KG1 (cell line): Measurements from ENCODE around the gene ARPP21.
"Not testable (repeated sequence)": the region's sequence is repeated elsewhere in the genome, so short reads cannot be mapped to it uniquely, and the experiment has no call there.

ENCODE experiments used
- DNase-seq: peaks from one replicate; lab custom pipeline; 2025; lab: John Stamatoyannopoulos, UW

ARPP21 gene

GRCh38 chr3:35780800-35781199, 141.5 kb downstream of the ARPP21 start:
- DNase-seq = no peak

DNA sequence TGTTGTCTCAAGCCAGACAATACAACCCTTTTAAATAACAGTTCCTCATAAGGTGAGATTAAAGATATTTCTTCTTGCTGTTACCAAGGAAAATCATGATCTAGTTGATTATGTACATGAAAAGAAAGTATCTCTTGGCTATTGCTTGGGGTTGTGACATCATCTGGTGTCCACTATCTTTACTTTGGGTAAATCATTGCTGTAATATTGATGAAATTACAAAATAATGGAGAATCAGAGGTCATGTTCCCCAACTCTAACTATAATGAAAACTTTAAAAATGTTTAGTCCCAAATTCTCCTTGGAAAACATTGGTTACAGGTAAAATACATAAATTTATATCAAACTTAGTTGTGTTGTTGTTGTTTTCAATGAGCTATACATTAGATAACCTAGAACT, 142.2 kb downstream of the ARPP21 start:
- DNase-seq = no peak

GRCh38 chr3:35782355-35782754, 143.0 kb downstream of the ARPP21 start:
- DNase-seq = no peak

- no peak for DNase-seq
Measured at GRCh38 chr3:35784169-35784568, 144.8 kb downstream of the ARPP21 start.

- no peak for DNase-seq
Measured at GRCh38 chr3:35785234-35785888, 146.0 kb downstream of the ARPP21 start.

- DNase-seq = no peak
Measured at GRCh38 chr3:35787936-35788335, 148.6 kb downstream of the ARPP21 start.

DNA sequence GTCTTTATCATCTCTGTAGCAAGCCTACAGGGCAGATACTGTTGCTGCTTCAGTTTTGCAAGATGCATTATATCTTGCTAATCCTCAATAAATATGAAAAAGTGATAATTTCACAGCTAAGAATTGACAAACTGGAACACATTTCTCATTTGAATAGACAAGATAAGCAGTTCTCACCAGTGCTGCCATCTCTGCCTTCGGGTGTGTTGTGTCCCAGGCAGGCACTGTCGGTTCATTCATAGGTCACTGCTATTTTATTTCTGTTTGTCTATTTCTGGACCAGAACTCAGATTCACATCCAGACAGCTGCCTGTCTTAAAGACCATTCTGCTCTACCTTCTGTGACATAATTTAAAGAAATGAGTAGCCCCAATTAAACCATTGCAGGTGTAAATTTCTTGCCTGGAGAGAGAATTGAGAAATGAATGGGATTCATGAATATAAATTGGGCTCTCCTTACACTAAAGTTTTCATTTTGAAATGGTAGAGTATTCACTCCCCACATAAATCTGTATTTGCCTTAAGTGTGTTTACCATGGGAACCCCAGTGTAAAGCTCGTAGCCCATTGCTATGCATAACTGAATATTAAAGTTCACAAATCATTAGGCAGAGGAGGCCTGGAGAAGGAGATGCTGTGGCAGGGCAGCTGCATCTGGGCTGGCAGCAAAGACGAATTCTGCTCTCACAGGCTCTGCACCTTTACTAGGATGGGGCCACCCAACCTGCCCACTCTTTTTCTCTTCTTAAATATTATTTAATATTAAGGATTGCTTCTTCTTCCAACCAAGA, 149.9 kb downstream of the ARPP21 start:
- no peak for DNase-seq

DNA sequence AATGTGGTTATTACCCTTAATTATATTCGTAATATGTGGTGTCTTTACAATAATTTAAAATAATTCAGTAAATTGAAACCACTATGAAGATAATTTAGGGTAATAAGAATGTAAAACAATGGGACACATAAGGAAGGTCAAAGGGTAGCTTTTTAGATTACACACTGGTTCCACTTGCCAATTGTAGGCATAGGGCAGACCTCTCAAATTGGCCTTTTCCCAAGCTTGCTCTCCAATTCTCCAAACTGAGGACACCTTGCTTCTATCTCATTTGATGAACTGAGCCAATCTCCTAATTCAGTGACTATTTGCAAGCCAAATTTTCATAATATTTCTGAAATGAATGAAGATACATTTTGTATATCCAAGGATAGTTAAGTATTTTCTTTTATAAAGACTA, 151.4 kb downstream of the ARPP21 start:
- no peak for DNase-seq

GRCh38 chr3:35793667-35794066, 154.3 kb downstream of the ARPP21 start:
- no peak for DNase-seq

DNA sequence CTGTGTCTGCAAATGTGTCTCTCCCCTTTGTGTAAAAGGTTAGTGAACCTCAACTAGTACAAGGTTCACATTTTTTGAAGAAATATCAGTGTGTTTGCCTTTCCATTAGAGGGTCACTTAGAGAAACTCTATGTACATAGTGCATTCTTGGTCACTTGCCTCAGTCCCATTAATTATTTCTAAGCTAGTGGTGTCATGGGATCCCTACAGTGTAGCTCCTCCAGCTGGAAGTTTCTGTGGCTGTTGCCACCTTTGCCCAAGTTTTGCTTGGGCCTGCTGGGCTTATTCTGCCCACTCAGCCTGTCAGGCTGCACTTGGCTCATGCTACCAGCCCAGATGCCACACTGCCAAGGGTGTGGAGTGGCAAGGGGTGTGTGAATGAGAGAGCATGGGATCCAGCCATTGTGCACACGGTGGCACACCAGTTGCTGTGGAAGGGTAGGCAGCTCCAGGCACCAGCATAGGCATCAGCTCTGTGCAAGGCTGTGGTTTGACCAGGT, 161.7 kb downstream of the ARPP21 start:
- DNase-seq = no peak

- DNase-seq = no peak
Measured at GRCh38 chr3:35814531-35814930, 175.2 kb downstream of the ARPP21 start.

DNA sequence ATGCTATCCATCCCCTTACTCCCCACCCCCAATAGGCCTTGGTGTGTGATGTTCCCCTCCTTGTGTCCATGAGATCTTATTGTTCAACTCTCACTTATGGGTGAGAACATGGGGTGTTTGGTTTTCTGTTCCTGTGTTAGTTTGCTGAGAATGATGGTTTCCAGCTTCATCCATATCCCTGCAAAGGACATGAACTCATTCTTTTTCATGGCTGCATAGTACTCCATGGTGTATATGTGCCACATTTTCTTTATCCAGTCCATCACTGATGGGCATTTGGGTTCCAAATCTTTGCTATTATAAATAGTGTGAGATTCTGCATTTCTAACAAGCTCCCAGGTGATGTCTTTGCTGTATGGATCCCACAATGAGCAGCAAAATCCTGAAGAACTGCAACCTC, 176.5 kb downstream of the ARPP21 start:
- not testable (repeated sequence) for DNase-seq

GRCh38 chr3:35817216-35817615, 177.9 kb downstream of the ARPP21 start:
- DNase-seq = no peak

DNA sequence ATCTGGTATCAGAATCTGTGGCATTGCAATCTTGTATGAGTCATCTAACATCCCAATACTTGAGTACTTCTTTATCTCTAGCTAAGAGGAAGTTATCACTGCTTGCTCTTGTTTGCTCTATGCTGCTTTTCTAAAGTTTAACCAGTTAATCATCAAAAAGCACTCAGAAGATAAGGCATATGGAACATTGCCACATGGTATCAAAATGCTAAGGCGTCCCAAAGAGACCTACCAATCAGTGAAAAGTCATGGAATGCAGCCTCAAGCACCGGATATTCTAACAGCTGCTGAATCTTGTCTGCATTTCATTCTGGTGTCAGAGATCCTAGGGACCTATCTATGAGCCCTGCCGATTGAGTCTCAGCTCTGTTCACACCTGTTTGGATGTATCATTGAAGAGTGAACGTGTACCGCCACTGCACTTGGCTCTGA, 192.8 kb downstream of the ARPP21 start:
- no peak for DNase-seq
